Measurements from ENCODE around the gene C1orf50. TPM values are rescaled to one million over a fixed set of nuclear protein-coding genes. Genes with fewer than 3 reads are reported as not detected.

C1orf50 gene
- total RNA-seq, 6 experiments from 2014 or later, result 4.9 to 8.8 (median 6.0) TPM

DNA sequence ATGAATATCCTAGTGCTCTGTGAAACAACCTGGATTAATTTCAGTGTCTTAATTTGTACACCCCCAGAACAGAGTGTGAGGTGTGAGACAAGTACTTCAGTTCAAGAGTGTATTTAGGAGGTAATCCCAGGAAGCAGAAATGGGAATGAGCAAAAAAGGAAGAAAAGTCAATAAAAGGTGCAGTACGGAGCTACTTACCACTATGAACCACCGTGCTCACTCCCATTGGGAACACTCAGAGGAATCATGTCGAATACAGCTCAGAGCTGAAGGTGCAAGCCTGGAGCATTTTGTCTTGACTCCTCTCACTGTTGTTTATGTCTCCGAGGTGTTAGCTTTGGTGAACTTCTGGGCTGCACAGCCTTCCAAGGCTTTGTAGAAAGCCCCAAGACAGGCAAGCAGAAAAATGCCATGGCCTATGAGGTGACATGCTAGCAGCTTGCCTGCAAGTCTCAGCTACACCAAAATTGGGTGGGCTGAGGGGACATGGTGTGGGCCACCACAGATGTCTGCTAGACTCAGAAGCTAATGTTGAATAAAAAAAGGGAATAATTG, 57.5 kb downstream of the C1orf50 start:
- Mint-ChIP-seq H3K27ac (no peak overlapping the region), H3K4me1 (ENCODE audit: low read depth) (peaks cover 35% of the 10 kb centered on the region), H3K27me3 (ENCODE audit: insufficient read depth) (no peaks in the 10 kb centered on the region; the same call in 1 of the 2 replicates), H3K9me3 (no peaks in the 10 kb centered on the region), H3K4me3 (no peak overlapping the region), H3K36me3 (ENCODE audit: low read depth) (peaks cover 13% of the 10 kb centered on the region; the same call in 1 of the 2 replicates)
- TF ChIP-seq, protein P1, sequence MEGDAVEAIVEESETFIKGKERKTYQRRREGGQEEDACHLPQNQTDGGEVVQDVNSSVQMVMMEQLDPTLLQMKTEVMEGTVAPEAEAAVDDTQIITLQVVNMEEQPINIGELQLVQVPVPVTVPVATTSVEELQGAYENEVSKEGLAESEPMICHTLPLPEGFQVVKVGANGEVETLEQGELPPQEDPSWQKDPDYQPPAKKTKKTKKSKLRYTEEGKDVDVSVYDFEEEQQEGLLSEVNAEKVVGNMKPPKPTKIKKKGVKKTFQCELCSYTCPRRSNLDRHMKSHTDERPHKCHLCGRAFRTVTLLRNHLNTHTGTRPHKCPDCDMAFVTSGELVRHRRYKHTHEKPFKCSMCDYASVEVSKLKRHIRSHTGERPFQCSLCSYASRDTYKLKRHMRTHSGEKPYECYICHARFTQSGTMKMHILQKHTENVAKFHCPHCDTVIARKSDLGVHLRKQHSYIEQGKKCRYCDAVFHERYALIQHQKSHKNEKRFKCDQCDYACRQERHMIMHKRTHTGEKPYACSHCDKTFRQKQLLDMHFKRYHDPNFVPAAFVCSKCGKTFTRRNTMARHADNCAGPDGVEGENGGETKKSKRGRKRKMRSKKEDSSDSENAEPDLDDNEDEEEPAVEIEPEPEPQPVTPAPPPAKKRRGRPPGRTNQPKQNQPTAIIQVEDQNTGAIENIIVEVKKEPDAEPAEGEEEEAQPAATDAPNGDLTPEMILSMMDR (IDR thresholded peaks at IDR 0.05), result no peak
- DNase-seq, result no peak

DNA sequence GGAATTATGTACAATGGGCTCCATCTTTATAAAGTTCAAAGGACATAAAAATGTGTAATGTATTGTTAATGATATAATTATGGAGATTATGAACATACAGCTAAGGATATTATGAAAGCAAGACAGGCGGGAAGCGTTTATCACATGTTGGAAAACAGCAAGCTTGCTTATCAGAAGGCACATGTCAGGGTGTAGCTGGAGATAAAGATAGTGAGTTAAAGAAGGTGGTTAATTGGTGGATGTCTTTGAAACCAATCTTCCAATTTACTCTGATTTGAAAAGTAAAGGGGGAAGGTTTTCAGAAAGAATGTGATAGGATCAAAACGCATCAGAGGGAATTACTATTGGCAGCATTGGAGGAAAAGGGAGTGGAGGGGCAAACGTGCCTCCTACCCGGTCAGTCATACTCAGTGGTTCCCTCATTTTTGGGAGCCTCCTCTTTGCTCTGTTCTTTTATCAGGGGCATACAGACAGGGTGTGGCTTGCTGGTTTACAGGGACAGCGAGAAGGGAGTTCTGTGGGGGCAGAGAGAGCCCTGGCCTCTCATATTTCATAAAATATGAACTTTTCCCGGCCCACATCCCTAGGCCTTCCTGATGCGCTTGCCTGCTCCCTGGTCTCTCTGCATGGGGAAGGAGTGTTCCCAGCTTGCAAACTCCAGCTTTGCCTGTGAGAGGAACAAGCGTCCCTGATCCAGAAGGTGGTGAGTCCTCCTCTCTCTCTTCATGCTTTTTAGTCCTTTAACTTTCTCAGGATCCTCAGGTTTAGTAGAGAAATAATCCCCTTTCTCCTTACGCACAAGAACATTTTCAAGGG, 58.2 kb downstream of the C1orf50 start:
- Mint-ChIP-seq H3K27ac (no peak overlapping the region), H3K4me1 (ENCODE audit: low read depth) (peaks cover 29% of the 10 kb centered on the region), H3K36me3 (ENCODE audit: low read depth) (peaks cover 13% of the 10 kb centered on the region; the same call in 1 of the 2 replicates), H3K27me3 (ENCODE audit: insufficient read depth) (no peaks in the 10 kb centered on the region; the same call in 1 of the 2 replicates), H3K4me3 (no peak overlapping the region), H3K9me3 (no peaks in the 10 kb centered on the region)
- TF ChIP-seq, protein P1 (IDR thresholded peaks at IDR 0.05), result no peak
- DNase-seq, result no peak

Other genes starting within 250 kb of the C1orf50 start
- 10 to 100 TPM; 30.0 to 45.6 (median 40.0) TPM for gene PPIH, start 108.8 kb upstream of the C1orf50 start, total RNA-seq (2021; fragmentation: NEBNext Ultra II Directional; extraction: Animal tissue kit (Norgen Biotek cat#: 25700))
- gene YBX1, start 84.8 kb upstream of the C1orf50 start, total RNA-seq (2021; fragmentation: NEBNext Ultra II Directional; extraction: Animal tissue kit (Norgen Biotek cat#: 25700)), result 100 to 1,000 TPM; 736 to 879 (median 836) TPM
- not detected for gene CLDN19, start 27.0 kb upstream of the C1orf50 start, total RNA-seq (2021; fragmentation: NEBNext Ultra II Directional; extraction: Animal tissue kit (Norgen Biotek cat#: 25700))
- gene P3H1, start 221 bp upstream of the C1orf50 start, total RNA-seq (2021; fragmentation: NEBNext Ultra II Directional; extraction: Animal tissue kit (Norgen Biotek cat#: 25700)), result 100 to 1,000 TPM; 115 to 169 (median 126) TPM
- not detected for gene TMEM269, start 17.7 kb downstream of the C1orf50 start, total RNA-seq (2021; fragmentation: NEBNext Ultra II Directional; extraction: Animal tissue kit (Norgen Biotek cat#: 25700))
- gene ERMAP, start 49.9 kb downstream of the C1orf50 start, total RNA-seq (2021; fragmentation: NEBNext Ultra II Directional; extraction: Animal tissue kit (Norgen Biotek cat#: 25700)), result 10 to 100 TPM in 3 of 6 experiments, 1 to 10 TPM in 3; 8.9 to 12.3 (median 10.4) TPM
- 10 to 100 TPM in 5 of 6 experiments, 1 to 10 TPM in 1; 9.6 to 17.8 (median 14.7) TPM for gene SVBP, start 50.1 kb downstream of the C1orf50 start, total RNA-seq (2021; fragmentation: NEBNext Ultra II Directional; extraction: Animal tissue kit (Norgen Biotek cat#: 25700))
- gene ZNF691, start 79.4 kb downstream of the C1orf50 start, total RNA-seq (2021; fragmentation: NEBNext Ultra II Directional; extraction: Animal tissue kit (Norgen Biotek cat#: 25700)), result 1 to 10 TPM; 4.3 to 5.8 (median 5.4) TPM
- 100 to 1,000 TPM in 4 of 6 experiments, 10 to 100 TPM in 2; 89.7 to 174 (median 105) TPM for gene SLC2A1, start 191.6 kb downstream of the C1orf50 start, total RNA-seq (2021; fragmentation: NEBNext Ultra II Directional; extraction: Animal tissue kit (Norgen Biotek cat#: 25700))